K562 (cell line): ENCODE results near the gene SMAD3. TPM values are rescaled to one million over a fixed set of nuclear protein-coding genes. Genes with fewer than 3 reads are reported as not detected.

Experiments
- FOXJ3 ChIP-seq: sonication (generic); formaldehyde crosslinking; IDR thresholded peaks from 2 replicates; pipeline ENCODE4 v1.4.0; 2020; ENCODE audit warnings: mild to moderate bottlenecking, missing genetic modification reagents
- HDAC8 ChIP-seq: fragments of 450-650 bp; IDR thresholded peaks from 2 replicates; pipeline ENCODE4 v1.6.1; 2016; ENCODE audit warnings: mild to moderate bottlenecking, missing genetic modification characterization, moderate library complexity, missing compliant biosample characterization
- HDGF ChIP-seq: fragments of 450-650 bp; IDR thresholded peaks from 2 replicates; pipeline ENCODE4 v1.6.1; 2016
- HMGXB4 ChIP-seq: sonication (generic); formaldehyde crosslinking; IDR thresholded peaks from 2 replicates; pipeline ENCODE4 v1.8.1; 2023; ENCODE audit warnings: mild to moderate bottlenecking, missing genetic modification reagents
- SMAD3 ChIP-seq: fragments of 450-650 bp; formaldehyde crosslinking; conservative IDR thresholded peaks from 2 replicates; pipeline ENCODE4 v1.4.0; 2020; ENCODE audit warnings: mild to moderate bottlenecking
- ZNF133 ChIP-seq: fragments of 250-450 bp; sonication (Bioruptor Pico); IDR thresholded peaks from 2 replicates; pipeline ENCODE4 v1.4.0; 2020; ENCODE audit warnings: mild to moderate bottlenecking
- ZNF282 ChIP-seq: sonication (generic); formaldehyde crosslinking; IDR thresholded peaks from 2 replicates; pipeline ENCODE4 v1.8.1; 2023; ENCODE audit warnings: missing genetic modification reagents
- ZNF551 ChIP-seq: fragments of 250-450 bp; sonication (Bioruptor Pico); IDR thresholded peaks from 2 replicates; pipeline ENCODE4 v1.5.0; 2021; ENCODE audit warnings: mild to moderate bottlenecking, moderate library complexity
- ZNF589 ChIP-seq: fragments of 200-800 bp; sonication (Bioruptor generic); IDR thresholded peaks from 2 replicates; pipeline ENCODE4 v1.6.1; 2016; ENCODE audit warnings: low read depth, missing genetic modification characterization, missing compliant biosample characterization
- polyA plus RNA-seq, 8 experiments: library from polyadenylated mRNA; depleted of rRNA in 4 of 8; stranded (reverse) in 5 of 8; unstranded in 3 of 8; fragments of >200 nt; fragmentation: Nextera tagmentation in 2 of 8; fragmentation: Illumina TruSeq in 1 of 8; extraction: Ambion mirVana in 2 of 8; extraction: Trizol in 1 of 8; gene quantifications; 2 replicates each; pipeline versions ENCODE4 v1.2.1 to v1.2.3, GENCODE V29; 2011 to 2014; ENCODE audit warnings: inconsistent platforms in 1 of 8, missing spikeins in 1 of 8
- total RNA-seq, 7 experiments: library from RNA; depleted of rRNA in 6 of 7; stranded (reverse); fragments of >200 nt in 6 of 7; fragmentation: Illumina TruSeq in 2 of 7; extraction: Trizol in 2 of 7; gene quantifications; 2 replicates each; pipeline versions ENCODE4 v1.2.1 to v1.2.3, GENCODE V29; 2011 to 2021; ENCODE audit warnings: low replicate concordance in 1 of 7
- TF ChIP-seq, protein P1 (sequence below): fragments of 250-450 bp; sonication (Bioruptor Pico); IDR thresholded peaks from 2 replicates; pipeline ENCODE4 v1.8.0; 2022; ENCODE audit warnings: inconsistent platforms
- TF ChIP-seq, protein P2 (sequence below): fragments of 250-450 bp; sonication (Bioruptor Pico); IDR thresholded peaks from 2 replicates; pipeline ENCODE4 v1.5.0; 2022; ENCODE audit warnings: mild to moderate bottlenecking
- TF ChIP-seq, protein P3 (sequence below): fragments of 250-450 bp; sonication (Bioruptor Pico); IDR thresholded peaks from 2 replicates; pipeline ENCODE4 v1.8.0; 2022; ENCODE audit warnings: moderate library complexity, mild to moderate bottlenecking, inconsistent platforms

The SMAD3 gene
- total and polyA plus RNA-seq, 9 of the 15 experiments (the other 6 are each of a cell fraction or from before 2014, with no cell fraction given): 4.3 to 39.2 (median 11.1) TPM

DNA sequence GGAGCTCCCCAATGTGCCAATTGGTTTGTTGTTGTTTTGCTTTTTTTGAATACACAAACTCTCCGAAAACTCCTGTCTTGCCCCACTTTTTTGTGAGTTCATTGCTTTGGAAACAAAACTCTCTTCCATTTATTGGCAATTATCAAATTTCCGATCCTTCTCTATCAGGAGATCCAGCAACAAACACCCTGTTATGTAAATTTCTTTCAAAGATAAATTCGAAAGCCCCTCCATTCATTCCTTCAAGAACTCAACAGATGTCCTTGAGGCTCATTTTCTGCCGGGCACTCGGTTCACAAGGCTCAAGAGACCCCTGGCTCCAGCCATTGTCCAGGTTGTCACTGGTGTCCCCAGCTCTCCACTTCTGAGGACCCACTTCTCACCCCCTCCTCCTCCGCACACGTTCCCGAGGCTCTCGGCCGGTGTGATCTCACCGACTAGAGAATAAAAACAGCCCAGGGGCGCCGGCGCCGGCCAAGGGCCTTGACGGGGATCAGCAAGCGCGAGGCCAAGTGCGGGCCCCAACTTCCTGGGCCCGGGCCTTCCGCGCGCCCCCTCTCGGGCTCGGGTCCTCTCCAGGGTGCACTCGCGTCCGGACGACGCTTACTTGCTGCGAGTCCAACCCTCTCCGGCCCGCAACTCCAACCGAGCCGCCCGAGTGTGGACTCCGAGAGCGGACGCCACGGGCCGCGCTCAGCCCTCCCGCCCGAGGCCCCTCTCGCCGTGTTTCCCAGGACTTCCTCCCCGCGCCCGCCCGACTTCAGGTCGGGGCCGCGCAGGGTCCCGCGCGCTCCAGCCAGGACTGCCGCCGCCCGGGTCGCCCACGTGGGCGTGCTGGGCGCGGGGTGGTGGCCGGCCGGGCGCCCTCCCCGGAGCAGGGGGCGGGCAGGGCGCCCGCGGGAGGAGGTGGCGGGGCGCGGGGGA is 533 bp upstream of the SMAD3 start (continued):
- no peak for TF ChIP-seq HDGF
- 0 out of 2 replicates have a peak, but pooled peaks have one; percentile 61 for TF ChIP-seq ZNF282 (CRISPR knock-in tag)
- TF ChIP-seq, protein P1, sequence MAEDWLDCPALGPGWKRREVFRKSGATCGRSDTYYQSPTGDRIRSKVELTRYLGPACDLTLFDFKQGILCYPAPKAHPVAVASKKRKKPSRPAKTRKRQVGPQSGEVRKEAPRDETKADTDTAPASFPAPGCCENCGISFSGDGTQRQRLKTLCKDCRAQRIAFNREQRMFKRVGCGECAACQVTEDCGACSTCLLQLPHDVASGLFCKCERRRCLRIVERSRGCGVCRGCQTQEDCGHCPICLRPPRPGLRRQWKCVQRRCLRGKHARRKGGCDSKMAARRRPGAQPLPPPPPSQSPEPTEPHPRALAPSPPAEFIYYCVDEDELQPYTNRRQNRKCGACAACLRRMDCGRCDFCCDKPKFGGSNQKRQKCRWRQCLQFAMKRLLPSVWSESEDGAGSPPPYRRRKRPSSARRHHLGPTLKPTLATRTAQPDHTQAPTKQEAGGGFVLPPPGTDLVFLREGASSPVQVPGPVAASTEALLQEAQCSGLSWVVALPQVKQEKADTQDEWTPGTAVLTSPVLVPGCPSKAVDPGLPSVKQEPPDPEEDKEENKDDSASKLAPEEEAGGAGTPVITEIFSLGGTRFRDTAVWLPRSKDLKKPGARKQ (CRISPR knock-in tag): no peak
- TF ChIP-seq ZNF551 (CRISPR knock-in tag): no peak
- TF ChIP-seq, protein P2, sequence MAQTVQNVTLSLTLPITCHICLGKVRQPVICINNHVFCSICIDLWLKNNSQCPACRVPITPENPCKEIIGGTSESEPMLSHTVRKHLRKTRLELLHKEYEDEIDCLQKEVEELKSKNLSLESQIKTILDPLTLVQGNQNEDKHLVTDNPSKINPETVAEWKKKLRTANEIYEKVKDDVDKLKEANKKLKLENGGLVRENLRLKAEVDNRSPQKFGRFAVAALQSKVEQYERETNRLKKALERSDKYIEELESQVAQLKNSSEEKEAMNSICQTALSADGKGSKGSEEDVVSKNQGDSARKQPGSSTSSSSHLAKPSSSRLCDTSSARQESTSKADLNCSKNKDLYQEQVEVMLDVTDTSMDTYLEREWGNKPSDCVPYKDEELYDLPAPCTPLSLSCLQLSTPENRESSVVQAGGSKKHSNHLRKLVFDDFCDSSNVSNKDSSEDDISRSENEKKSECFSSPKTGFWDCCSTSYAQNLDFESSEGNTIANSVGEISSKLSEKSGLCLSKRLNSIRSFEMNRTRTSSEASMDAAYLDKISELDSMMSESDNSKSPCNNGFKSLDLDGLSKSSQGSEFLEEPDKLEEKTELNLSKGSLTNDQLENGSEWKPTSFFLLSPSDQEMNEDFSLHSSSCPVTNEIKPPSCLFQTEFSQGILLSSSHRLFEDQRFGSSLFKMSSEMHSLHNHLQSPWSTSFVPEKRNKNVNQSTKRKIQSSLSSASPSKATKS: no peak
- TF ChIP-seq FOXJ3 (CRISPR knock-in tag): no peak
- no peak for TF ChIP-seq ZNF133 (CRISPR knock-in tag)
- 0 out of 2 replicates have a peak, but pooled peaks have one; percentile 28 for TF ChIP-seq ZNF589
- TF ChIP-seq, protein P3, sequence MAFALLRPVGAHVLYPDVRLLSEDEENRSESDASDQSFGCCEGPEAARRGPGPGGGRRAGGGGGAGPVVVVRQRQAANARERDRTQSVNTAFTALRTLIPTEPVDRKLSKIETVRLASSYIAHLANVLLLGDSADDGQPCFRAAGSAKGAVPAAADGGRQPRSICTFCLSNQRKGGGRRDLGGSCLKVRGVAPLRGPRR: no peak
- TF ChIP-seq SMAD3 (CRISPR knock-in tag): no peak
- TF ChIP-seq HDAC8 (tag): peak; percentile 73; the same call in 1 of the 2 replicates
- no peak for TF ChIP-seq HMGXB4 (CRISPR knock-in tag)
